NK-92 (cell line): ENCODE data around the gene GRAMD4.

Source experiments
- DNase-seq: peaks from one replicate; lab custom pipeline; 2025; ENCODE audit not compliant: unreplicated experiment; lab: John Stamatoyannopoulos, UW

GRAMD4 gene

GRCh38 chr22:46684706-46685105 lies 64.5 kb downstream of the GRAMD4 start:
- DNase-seq = no peak

- DNase-seq = no peak
These were observed 66.2 kb downstream of the GRAMD4 start for GRCh38 chr22:46686221-46687047.

GRCh38 chr22:46687048-46687444 lies 66.9 kb downstream of the GRAMD4 start:
- DNase-seq = no peak

GRCh38 chr22:46687460-46687859 lies 67.3 kb downstream of the GRAMD4 start:
- DNase-seq = no peak

- no peak for DNase-seq
These were observed 68.8 kb downstream of the GRAMD4 start for GRCh38 chr22:46688949-46689348.

GRCh38 chr22:46690146-46690545 lies 70.0 kb downstream of the GRAMD4 start:
- DNase-seq = no peak

- no peak for DNase-seq
These were observed 71.4 kb downstream of the GRAMD4 start for GRCh38 chr22:46691571-46691970.

- no peak for DNase-seq
These were observed 73.6 kb downstream of the GRAMD4 start for GRCh38 chr22:46693634-46694415.

GRCh38 chr22:46694416-46695170 lies 74.4 kb downstream of the GRAMD4 start:
- DNase-seq = no peak

- DNase-seq = no peak
These were observed 75.4 kb downstream of the GRAMD4 start for GRCh38 chr22:46695346-46696228.

- no peak for DNase-seq
These were observed 76.0 kb downstream of the GRAMD4 start for GRCh38 chr22:46696229-46696518.

- DNase-seq = no peak
These were observed 76.4 kb downstream of the GRAMD4 start for GRCh38 chr22:46696614-46697013.

GRCh38 chr22:46697811-46698515 lies 77.8 kb downstream of the GRAMD4 start:
- no peak for DNase-seq

GRCh38 chr22:46699091-46699490 lies 78.9 kb downstream of the GRAMD4 start:
- no peak for DNase-seq

- no peak for DNase-seq
These were observed 81.1 kb downstream of the GRAMD4 start for GRCh38 chr22:46701262-46701661.

GRCh38 chr22:46703171-46703995 lies 83.2 kb downstream of the GRAMD4 start:
- no peak for DNase-seq

GRCh38 chr22:46703996-46704370 lies 83.8 kb downstream of the GRAMD4 start:
- DNase-seq = no peak

- no peak for DNase-seq
These were observed 85.9 kb downstream of the GRAMD4 start for GRCh38 chr22:46706060-46706459.

GRCh38 chr22:46707305-46707704 lies 87.1 kb downstream of the GRAMD4 start:
- DNase-seq = no peak
